ENCODE results near the gene IREB2.
"Not testable (repeated sequence)": the region's sequence is repeated elsewhere in the genome, so short reads cannot be mapped to it uniquely, and the experiment has no call there.

IREB2 gene

DNA sequence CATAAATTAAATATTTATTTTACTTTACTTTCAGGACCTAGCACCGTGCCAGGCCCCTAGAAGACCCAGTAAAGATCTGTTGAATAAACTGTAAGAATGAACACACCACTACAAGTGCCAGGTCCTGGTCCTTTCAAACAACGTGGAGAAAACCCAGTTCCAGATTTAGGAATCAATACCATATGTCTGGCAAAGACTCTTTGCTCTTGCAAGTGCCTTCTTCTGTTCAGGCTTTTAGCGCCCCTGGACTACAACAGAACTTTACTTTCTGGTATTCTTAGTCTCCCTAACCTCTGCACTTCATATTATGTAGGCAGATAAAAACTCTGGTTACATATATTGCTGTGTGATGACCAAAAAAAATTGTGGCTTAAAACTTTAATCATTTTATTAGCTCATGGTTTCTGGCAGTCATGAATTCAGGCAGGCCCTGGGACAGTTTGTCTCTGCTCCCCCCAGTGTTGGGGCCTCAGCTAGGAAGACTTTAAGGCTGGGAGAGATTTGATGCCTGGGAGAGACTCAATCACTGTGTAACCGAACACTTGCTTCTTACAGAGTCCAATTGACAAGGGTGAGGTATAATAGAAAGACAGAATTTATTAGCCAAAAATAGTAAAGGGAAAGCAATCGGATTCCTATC lies 99.4 kb downstream of the IREB2 start:
- Histone ChIP-seq H3K27ac (replicated peaks) (no peak overlapping the region), H3K27me3 (ENCODE audit: insufficient read depth, poor library complexity, severe bottlenecking) (no peaks in the 10 kb centered on the region), H3K4me3 (replicated peaks; ENCODE audit: insufficient read depth, low read length) (no peak overlapping the region)
- DNase-seq (ENCODE audit: low read depth in 1 of 2, low spot score in 1 of 2) = no peak
- TF ChIP-seq GABPA (IDR thresholded peaks at IDR 0.05; ENCODE audit: low read depth) (no peak), POLR2AphosphoS5 (IDR thresholded peaks at IDR 0.05; ENCODE audit: low read depth) (no peak), SPI1 (IDR thresholded peaks at IDR 0.05; ENCODE audit: borderline replicate concordance, low read depth) (no peak), CTCF (IDR thresholded peaks at IDR 0.05; ENCODE audit: insufficient read depth, low read length) (no peak), REST (IDR thresholded peaks at IDR 0.05; ENCODE audit: insufficient replicate concordance, low read depth) (no peak)

DNA sequence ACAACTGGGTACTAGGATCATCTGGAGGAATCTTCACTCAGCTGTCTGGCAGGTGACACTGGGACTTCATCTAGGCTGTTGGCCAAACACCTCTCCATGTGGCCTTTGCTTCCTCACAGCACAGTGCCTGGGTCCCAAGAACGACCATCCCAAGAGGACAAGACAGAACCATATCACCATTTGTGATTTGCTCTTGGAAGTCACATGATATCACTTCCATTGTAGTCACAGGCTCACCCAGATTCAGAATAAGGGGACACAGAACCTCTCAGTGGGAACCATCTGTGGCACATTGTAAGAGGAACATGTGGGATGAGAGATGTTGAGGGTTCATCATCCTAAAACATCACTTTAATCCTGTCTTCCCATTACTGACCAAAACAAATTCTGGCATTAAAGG lies 100.3 kb downstream of the IREB2 start:
- H3K27me3 ChIP-seq (ENCODE audit: insufficient read depth, poor library complexity, severe bottlenecking) = no peaks in the 10 kb centered on the region
- no peak overlapping the region for H3K4me3 ChIP-seq (replicated peaks; ENCODE audit: insufficient read depth, low read length)
- no peak overlapping the region for H3K27ac ChIP-seq (replicated peaks)
- no peak for TF ChIP-seq REST (IDR thresholded peaks at IDR 0.05; ENCODE audit: insufficient replicate concordance, low read depth)
- TF ChIP-seq CTCF (IDR thresholded peaks at IDR 0.05; ENCODE audit: insufficient read depth, low read length) = no peak
- TF ChIP-seq SPI1 (IDR thresholded peaks at IDR 0.05; ENCODE audit: borderline replicate concordance, low read depth) = no peak
- no peak for TF ChIP-seq GABPA (IDR thresholded peaks at IDR 0.05; ENCODE audit: low read depth)
- no peak for DNase-seq (ENCODE audit: low read depth in 1 of 2, low spot score in 1 of 2)

- DNase-seq (ENCODE audit: low read depth in 1 of 2, low spot score in 1 of 2); H3K27me3 ChIP-seq (ENCODE audit: insufficient read depth, poor library complexity, severe bottlenecking): not testable (repeated sequence)
- H3K4me3 ChIP-seq (replicated peaks; ENCODE audit: insufficient read depth, low read length) = peak overlapping the region; percentile 88
- peak overlapping the region; percentile 94 for H3K27ac ChIP-seq (replicated peaks)
Measured at GRCh38 chr15:78539464-78540140, 101.6 kb downstream of the IREB2 start.

GRCh38 chr15:78540141-78540870 lies 102.3 kb downstream of the IREB2 start, which contains the start of gene PSMA4:
PSMA4 (plus strand) TSS chr15:78540444; CDS start chr15:78541928, 1,484 bp downstream.
- Histone ChIP-seq H3K27me3 (ENCODE audit: insufficient read depth, poor library complexity, severe bottlenecking) (no peaks in the 10 kb centered on the region), H3K4me3 (replicated peaks; ENCODE audit: insufficient read depth, low read length) (peak within 1 kb of the TSS; percentile 88), H3K27ac (replicated peaks) (peak within 1 kb of the TSS; percentile 94)
- TF ChIP-seq SPI1 (IDR thresholded peaks at IDR 0.05; ENCODE audit: borderline replicate concordance, low read depth) (peak; percentile 12; the same call in 1 of the 2 replicates), CTCF (IDR thresholded peaks at IDR 0.05; ENCODE audit: insufficient read depth, low read length) (no peak), REST (IDR thresholded peaks at IDR 0.05; ENCODE audit: insufficient replicate concordance, low read depth) (peak; percentile 48), POLR2AphosphoS5 (IDR thresholded peaks at IDR 0.05; ENCODE audit: low read depth) (peak; percentile 95), GABPA (IDR thresholded peaks at IDR 0.05; ENCODE audit: low read depth) (no peak)
- peak; percentile 78 to 91 for DNase-seq (ENCODE audit: low read depth in 1 of 2, low spot score in 1 of 2)
